ENCODE measurements around the gene KCNJ10. TPM values are rescaled to one million over a fixed set of nuclear protein-coding genes. Genes with fewer than 3 reads are reported as not detected.

KCNJ10 gene
- total RNA-seq, 1 experiment from 2014 or later: 0.68 TPM

DNA sequence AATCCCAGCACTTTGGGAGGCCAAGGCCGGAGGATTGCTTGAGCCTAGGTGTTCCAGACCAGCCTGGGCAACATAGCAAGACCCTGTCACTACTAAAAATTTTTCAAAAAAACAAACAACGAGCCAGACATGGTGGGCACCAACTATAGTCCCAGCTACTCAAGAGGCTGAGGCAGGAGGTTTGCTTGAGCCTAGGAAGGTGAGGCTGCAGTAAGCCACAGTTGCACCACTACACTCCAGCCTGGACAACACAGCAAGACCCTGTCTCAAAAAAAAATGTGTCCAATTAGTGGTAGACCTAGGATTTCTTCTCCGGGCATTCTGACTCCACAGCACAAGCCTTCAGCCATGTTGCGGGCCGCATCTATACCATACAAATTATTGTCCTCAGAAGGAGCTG, 35.2 kb upstream of the KCNJ10 start:
- Mint-ChIP-seq H3K36me3 (ENCODE audit: insufficient read depth, unreplicated experiment) (peaks cover 5% of the 10 kb centered on the region), H3K9me3 (ENCODE audit: unreplicated experiment) (no peaks in the 10 kb centered on the region), H3K27ac (ENCODE audit: unreplicated experiment) (no peak overlapping the region), H3K4me1 (ENCODE audit: low read depth, unreplicated experiment) (peaks cover 31% of the 10 kb centered on the region), H3K4me3 (ENCODE audit: unreplicated experiment) (no peak overlapping the region), H3K27me3 (ENCODE audit: insufficient read depth, unreplicated experiment) (no peaks in the 10 kb centered on the region)
- Histone ChIP-seq H3K4me3 (ENCODE audit: low read depth, low read length) (no peak overlapping the region), H3K9me3 (no peaks in the 10 kb centered on the region), H3K36me3 (ENCODE audit: control insufficient read depth, insufficient read depth, low read length) (no peaks in the 10 kb centered on the region), H3K4me1 (peaks cover 14% of the 10 kb centered on the region), H3K27me3 (replicated peaks; ENCODE audit: control insufficient read depth, insufficient read depth, low read length) (no peaks in the 10 kb centered on the region)
- CTCF ChIA-PET: no interaction called here
- no peak for DNase-seq
- TF ChIP-seq, protein P1, sequence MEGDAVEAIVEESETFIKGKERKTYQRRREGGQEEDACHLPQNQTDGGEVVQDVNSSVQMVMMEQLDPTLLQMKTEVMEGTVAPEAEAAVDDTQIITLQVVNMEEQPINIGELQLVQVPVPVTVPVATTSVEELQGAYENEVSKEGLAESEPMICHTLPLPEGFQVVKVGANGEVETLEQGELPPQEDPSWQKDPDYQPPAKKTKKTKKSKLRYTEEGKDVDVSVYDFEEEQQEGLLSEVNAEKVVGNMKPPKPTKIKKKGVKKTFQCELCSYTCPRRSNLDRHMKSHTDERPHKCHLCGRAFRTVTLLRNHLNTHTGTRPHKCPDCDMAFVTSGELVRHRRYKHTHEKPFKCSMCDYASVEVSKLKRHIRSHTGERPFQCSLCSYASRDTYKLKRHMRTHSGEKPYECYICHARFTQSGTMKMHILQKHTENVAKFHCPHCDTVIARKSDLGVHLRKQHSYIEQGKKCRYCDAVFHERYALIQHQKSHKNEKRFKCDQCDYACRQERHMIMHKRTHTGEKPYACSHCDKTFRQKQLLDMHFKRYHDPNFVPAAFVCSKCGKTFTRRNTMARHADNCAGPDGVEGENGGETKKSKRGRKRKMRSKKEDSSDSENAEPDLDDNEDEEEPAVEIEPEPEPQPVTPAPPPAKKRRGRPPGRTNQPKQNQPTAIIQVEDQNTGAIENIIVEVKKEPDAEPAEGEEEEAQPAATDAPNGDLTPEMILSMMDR (IDR thresholded peaks at IDR 0.05; ENCODE audit: insufficient read depth in 1 of 2, low read depth in 1 of 2, low read length in 1 of 2, severe bottlenecking in 1 of 2, unreplicated experiment in 1 of 2): no peak
- POLR2A ChIA-PET: no interaction called here
- BruUV-seq (replicated peaks): no TSS peak
- intact Hi-C loops (cut with micrococcal nuclease; ENCODE audit: unreplicated experiment): no loop called here

DNA sequence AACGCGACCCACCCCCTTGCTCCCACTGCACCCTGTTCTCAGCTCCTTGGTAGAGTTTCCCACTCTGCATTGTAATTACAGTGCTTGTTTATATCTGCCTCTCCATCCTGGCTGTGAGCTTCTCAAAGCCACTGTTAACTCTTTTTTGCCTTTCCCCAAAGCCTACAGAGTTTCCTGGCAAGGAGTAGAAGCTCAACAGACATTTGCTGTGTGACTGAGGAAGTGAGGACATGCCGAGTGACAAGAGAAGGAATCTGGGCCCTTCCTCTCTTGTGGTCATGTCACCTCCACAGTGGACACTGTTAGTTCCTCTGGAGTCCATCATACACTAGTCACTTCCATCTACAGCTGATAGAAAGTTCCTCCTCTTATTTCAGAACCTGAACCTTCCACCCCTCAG, 34.5 kb upstream of the KCNJ10 start:
- Histone ChIP-seq H3K4me1 (peaks cover 14% of the 10 kb centered on the region), H3K36me3 (ENCODE audit: control insufficient read depth, insufficient read depth, low read length) (no peaks in the 10 kb centered on the region), H3K4me3 (ENCODE audit: low read depth, low read length) (no peak overlapping the region), H3K27me3 (replicated peaks; ENCODE audit: control insufficient read depth, insufficient read depth, low read length) (no peaks in the 10 kb centered on the region), H3K9me3 (no peaks in the 10 kb centered on the region)
- DNase-seq: no peak
- TF ChIP-seq, protein P1 (IDR thresholded peaks at IDR 0.05; ENCODE audit: insufficient read depth in 1 of 2, low read depth in 1 of 2, low read length in 1 of 2, severe bottlenecking in 1 of 2, unreplicated experiment in 1 of 2): no peak
- Mint-ChIP-seq H3K9me3 (ENCODE audit: unreplicated experiment) (no peaks in the 10 kb centered on the region), H3K4me3 (ENCODE audit: unreplicated experiment) (no peak overlapping the region), H3K36me3 (ENCODE audit: insufficient read depth, unreplicated experiment) (peaks cover 5% of the 10 kb centered on the region), H3K4me1 (ENCODE audit: low read depth, unreplicated experiment) (peaks cover 28% of the 10 kb centered on the region), H3K27ac (ENCODE audit: unreplicated experiment) (no peak overlapping the region), H3K27me3 (ENCODE audit: insufficient read depth, unreplicated experiment) (no peaks in the 10 kb centered on the region)
- CTCF ChIA-PET: interaction anchor here (1.1 to 1.7 kb wide), 2 partner anchors 115 to 250 kb away, joined by 3 to 4 read pairs; no protein-coding TSS in a partner anchor
- intact Hi-C loops (cut with micrococcal nuclease; ENCODE audit: unreplicated experiment): no loop called here
- POLR2A ChIA-PET: no interaction called here
- BruUV-seq (replicated peaks): no TSS peak

DNA sequence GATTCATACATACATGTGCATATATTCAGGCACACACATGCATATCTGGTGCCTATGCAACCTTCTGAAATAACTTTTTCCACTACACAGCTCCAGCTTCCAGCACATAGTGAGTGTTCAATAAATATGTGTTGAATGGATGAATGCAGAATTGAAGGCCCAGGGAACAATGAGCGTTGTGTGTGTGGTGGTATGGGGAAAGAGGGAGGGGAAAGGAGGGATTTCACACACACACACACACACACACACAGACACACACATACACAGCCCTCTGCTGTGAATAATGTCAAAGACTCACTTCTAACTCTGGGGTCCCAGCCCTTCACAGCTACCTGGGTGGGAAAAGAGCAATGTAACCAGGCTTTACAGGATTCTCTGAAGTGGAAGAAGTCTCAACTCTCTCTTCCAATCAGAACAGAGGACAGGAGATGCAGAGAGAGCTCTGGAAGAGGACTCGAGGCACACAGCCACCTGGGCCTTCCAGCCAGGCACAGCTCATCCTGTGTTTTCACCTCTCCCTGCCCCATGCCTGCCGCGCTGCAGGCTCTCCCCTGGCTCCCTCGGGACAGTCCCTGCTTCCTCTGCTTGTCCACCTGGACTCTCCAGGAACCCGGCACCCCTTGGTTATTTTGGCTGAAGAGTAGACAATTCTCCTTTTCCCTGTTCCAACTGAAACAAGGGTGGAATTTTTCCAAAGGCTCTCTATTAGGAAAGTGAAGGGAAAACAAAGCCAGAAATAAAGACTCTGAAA, 33.9 kb upstream of the KCNJ10 start:
- intact Hi-C loops (cut with micrococcal nuclease; ENCODE audit: unreplicated experiment): no loop called here
- H3K36me3 ChIP-seq (ENCODE audit: control insufficient read depth, insufficient read depth, low read length): no peaks in the 10 kb centered on the region
- peaks cover 13% of the 10 kb centered on the region for H3K4me1 ChIP-seq
- TF ChIP-seq, protein P1 (IDR thresholded peaks at IDR 0.05; ENCODE audit: insufficient read depth in 1 of 2, low read depth in 1 of 2, low read length in 1 of 2, severe bottlenecking in 1 of 2, unreplicated experiment in 1 of 2): no peak
- no peak overlapping the region for H3K27ac Mint-ChIP-seq (ENCODE audit: unreplicated experiment)
- DNase-seq: no peak
- H3K27me3 Mint-ChIP-seq (ENCODE audit: insufficient read depth, unreplicated experiment): no peaks in the 10 kb centered on the region
- no TSS peak for BruUV-seq (replicated peaks)
- H3K4me3 Mint-ChIP-seq (ENCODE audit: unreplicated experiment): no peak overlapping the region
- H3K36me3 Mint-ChIP-seq (ENCODE audit: insufficient read depth, unreplicated experiment): peaks cover 5% of the 10 kb centered on the region
- H3K9me3 Mint-ChIP-seq (ENCODE audit: unreplicated experiment): no peaks in the 10 kb centered on the region
- H3K9me3 ChIP-seq: no peaks in the 10 kb centered on the region
- POLR2A ChIA-PET: no interaction called here
- H3K4me1 Mint-ChIP-seq (ENCODE audit: low read depth, unreplicated experiment): peaks cover 21% of the 10 kb centered on the region
- H3K27me3 ChIP-seq (replicated peaks; ENCODE audit: control insufficient read depth, insufficient read depth, low read length): no peaks in the 10 kb centered on the region
- H3K4me3 ChIP-seq (ENCODE audit: low read depth, low read length): no peak overlapping the region
- CTCF ChIA-PET: interaction anchor here (1.1 to 4.3 kb wide), 4 partner anchors 19 to 250 kb away, joined by 3 to 33 read pairs (median 8); no protein-coding TSS in a partner anchor
